GM21360 (cell line): Measurements from ENCODE around the gene TBKBP1.

Source experiments
- ATAC-seq: cut with Tn5 transposase; IDR thresholded peaks from one replicate; pipeline ENCODE4 v1.9.1; 2021; ENCODE audit warnings: mild to moderate bottlenecking, moderate library complexity; ENCODE audit not compliant: unreplicated experiment

The TBKBP1 gene

DNA sequence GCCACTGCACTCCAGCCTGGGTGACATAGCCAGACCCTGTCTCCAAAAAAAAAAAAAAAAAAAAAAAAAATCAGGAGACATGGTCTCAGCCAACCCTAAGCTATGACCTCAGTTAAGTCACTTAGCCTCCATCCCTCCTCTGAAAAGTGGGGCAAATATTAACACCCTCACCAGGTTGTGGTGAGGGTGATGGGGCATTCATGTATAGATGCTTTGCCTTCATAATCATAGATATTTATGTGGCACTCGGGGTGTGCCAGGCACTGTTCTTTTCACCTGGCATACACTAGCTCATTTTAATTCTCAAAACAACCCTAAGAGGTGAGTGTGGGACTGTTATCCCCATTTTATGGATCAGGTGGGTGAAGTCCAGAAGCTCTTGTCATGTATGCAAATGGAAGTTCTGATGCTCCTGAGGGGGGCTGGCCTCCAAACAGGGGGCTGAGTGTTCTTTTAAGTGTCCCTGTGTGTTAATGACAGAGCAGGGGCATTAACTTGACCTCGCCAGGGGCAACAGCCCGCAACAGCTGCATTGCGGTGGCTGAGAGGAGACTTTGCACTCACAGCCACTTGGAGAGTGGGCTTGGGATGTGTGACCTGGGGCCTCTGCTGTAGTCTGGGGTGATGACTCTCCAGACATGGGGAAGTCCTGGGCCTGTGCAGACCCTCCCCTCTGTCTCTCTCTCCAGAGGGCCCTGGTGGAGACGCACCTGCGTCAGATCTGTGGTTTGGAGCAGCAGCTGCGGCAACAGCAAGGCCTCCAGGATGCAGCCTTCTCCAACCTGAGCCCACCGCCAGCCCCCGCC, 4.1 kb downstream of the TBKBP1 start:
- ATAC-seq, result no peak

DNA sequence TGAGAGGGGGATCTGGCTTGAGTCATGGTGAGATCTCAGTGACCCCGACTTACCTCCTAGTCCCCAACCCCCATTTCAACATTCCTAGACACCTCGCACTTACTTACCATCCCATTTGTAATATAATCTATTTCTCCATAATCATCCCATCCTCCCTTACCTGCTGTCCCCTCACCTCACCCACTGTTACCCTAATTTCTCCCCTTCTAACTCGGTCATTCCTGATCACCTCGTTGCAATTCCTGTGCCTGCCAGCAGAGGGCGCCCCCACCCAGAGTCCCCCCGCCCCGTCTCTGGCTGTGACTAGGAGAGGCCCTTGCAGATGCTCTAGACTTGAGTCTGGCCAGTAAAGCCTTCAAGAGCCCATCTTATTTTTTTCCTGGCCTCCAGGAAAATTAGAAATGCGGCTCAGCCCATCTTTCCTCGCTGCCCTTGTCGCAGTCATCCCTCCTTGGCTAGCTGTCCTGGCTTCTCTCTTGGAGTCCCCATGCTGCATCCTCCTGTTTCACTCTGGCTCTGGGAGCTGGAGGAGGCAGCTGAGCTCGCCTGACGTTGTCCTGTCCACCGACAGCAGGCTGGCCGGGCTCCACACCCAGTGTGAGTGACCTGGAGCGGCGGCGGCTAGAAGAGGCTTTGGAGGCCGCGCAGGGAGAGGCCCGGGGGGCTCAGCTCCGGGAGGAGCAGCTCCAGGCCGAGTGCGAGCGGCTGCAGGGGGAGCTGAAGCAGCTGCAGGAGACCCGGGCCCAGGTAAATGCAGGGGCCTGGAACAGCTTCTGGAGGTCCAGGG, 5.0 kb downstream of the TBKBP1 start:
- no peak for ATAC-seq

DNA sequence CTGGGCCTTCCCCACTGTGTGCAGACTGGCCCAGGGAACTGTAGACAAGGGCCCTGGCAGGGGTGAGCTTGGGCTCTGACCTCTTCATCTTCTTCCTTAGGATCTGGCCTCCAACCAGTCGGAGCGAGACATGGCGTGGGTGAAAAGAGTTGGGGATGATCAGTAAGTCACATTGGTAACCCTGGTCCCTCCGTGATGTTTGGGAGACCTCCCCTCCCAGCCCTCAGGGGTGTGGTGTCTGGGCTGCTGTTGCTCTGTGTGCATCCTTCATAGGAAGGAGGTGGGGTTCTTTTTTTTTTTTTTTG, 5.5 kb downstream of the TBKBP1 start:
- no peak for ATAC-seq

DNA sequence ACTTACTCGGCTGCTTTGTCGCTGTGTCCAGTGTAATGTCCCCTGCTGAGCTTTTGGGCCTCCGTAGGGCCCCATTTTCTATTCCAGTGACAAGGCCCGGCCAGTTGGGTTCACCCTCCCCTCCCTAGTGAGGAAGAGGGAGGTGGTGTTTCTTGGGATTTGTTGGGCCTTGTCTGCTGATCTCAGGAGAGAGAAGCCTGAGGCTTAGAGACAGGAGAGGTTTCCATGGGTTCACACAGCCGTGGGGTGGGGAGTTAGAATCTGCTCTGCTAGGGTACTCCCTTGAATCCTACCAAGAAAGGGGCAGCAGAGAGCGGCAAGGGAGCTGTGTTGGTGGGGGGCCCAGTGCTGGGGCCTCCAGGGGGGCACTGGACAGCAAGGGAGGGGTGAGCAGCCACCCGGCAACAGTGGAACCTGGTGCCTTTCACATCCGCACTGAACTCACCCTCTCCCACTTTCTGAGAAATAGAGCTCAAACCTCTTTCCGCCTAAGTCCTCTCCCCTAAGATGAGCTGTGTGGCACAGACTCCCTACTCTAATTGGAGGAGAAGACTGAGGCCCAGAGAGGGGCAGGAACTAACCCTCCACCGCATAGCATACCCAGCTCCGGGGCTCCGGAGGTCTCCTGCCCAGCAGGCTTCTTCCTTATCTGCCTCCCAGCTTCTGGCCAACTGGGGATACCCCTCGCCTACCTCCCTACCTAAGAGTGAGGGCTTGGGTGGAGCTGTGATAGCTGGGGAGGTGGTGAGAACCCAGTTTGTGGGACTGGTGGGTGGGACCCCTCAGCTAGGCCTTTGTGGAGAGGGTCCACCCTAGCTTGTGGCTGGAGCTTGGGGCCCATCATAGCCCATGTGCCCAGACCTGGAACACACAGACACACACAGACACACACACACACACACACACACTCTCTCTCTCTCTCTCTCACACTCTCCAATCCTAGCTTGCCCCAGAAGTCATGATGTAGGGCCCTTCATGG, 6.8 kb downstream of the TBKBP1 start:
- ATAC-seq, result no peak

GRCh38 chr17:47701608-47702007, 7.6 kb downstream of the TBKBP1 start:
- ATAC-seq, result no peak

GRCh38 chr17:47702391-47702995, 8.5 kb downstream of the TBKBP1 start:
- no peak for ATAC-seq

DNA sequence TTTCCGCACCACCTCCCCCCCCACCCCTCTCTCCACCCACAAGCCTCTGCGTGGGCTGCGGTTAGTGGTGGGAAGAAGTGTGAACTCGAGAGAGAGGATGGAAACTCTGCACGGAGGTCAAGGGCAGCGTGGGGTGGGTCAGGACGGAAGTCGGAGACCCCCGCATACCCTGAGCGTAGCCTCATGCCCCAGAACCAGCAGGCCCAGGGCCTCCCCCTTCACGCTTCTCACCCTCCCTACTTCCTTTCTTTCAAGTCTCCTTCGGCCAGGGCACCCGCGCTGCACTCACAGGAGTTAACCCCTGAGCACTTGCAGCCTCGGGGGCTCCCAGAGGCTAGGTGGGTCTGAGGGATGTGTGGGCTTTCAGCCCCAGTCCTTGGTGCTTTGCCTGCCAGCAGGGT, 9.2 kb downstream of the TBKBP1 start:
- no peak for ATAC-seq

DNA sequence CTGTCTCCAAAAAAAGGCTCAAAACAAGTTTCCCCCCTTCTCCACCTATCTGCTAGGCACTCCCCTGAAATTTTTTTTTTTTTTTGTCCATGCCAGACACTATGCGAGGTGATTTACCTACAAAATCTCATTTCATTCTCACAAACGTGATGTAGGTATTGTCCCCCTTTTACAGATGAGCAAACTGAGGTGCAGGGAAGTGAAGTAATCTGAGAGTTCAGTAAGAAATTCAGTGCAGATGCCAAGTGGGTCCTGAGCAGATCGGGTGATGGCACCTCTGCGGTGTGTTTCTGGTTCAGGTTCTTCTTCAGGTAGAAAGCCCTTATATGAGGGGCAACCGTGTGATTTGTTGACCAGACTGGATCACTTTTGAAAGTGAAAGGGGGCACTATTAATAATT, 9.7 kb downstream of the TBKBP1 start:
- no peak for ATAC-seq

GRCh38 chr17:47704116-47704515, 10.2 kb downstream of the TBKBP1 start:
- ATAC-seq, result no peak

DNA sequence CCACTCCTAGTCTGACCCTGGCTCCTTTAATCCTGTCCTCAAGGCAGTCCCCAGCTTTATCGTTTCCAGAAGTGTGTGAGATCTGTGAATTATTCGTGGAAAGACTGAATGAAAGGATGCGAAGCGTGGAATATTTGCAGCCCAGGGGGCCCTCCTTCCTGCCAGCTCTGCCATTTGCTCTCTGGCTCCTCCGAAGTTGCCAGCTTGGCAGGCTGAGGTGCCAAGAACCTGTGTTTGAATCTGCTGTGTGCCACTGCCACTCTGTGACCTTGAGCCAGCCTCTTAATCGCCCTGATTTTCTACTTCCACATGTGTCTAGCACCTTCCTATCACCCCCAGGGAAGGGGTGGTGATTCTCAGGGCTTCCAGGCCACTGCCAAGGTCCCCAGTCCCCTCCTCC, 10.8 kb downstream of the TBKBP1 start:
- no peak for ATAC-seq

- no peak for ATAC-seq
Measured at GRCh38 chr17:47705536-47706530, 11.9 kb downstream of the TBKBP1 start.

DNA sequence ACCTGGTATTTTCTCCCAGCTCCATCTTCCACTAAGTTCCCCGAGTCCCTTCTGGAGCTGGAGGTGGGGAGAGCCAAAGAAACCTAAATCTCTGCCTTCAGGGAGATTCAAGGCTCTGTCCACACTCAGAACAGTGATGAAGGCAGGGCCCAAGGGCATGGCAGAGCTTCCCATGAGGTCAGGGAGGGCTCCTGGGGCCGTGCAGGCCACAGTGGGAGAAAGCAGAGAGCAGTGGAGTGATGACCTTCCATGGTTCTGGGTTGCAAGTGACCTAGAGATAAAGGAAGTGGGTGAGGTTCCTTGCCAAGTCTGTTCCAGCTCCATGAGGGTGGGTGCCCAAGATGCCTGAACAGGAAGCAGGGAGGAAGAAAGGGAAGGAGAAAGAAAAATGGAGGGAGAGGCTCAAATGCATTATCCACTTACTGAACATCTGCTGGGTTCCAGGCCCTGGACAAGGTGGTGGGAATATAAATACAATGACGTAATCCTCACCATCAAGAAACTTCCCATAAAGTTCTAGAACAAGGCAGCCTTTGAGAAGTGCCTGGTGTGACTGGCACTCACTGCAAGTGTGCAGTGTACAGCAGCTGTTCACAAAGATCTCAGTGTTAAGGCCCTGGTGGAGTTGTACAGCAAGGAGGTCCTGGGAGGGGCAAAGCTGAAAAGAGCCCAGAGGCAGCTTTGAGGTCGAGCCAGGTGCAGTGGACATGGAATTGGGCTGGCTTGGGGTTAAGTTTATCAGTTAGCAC, 13.3 kb downstream of the TBKBP1 start:
- ATAC-seq, result no peak

GRCh38 chr17:47707884-47708283, 13.9 kb downstream of the TBKBP1 start:
- ATAC-seq, result no peak

DNA sequence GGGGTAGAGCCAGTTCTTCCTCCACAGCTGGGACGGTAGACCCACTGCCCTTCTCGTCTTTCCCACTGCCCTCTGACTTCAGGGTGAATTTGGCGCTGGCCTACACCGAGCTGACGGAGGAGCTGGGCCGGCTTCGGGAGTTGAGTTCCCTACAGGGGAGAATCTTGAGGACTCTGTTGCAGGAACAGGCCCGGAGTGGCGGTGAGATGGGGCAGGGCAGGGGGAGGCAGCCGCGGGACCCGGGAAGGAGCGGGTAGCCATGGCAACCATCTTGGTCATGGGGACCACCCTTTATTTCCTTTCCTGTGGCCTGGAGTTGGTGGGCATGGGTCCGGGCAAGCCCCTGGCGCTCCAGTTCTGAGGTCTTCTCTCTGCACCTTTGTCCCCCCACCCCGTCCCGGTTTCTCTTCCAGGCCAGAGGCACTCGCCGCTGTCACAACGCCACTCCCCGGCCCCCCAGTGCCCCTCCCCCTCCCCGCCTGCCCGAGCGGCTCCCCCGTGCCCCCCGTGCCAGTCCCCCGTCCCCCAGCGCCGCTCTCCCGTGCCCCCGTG, 14.4 kb downstream of the TBKBP1 start:
- no peak for ATAC-seq

- ATAC-seq, result no peak
Measured at GRCh38 chr17:47708864-47709541, 15.0 kb downstream of the TBKBP1 start.

DNA sequence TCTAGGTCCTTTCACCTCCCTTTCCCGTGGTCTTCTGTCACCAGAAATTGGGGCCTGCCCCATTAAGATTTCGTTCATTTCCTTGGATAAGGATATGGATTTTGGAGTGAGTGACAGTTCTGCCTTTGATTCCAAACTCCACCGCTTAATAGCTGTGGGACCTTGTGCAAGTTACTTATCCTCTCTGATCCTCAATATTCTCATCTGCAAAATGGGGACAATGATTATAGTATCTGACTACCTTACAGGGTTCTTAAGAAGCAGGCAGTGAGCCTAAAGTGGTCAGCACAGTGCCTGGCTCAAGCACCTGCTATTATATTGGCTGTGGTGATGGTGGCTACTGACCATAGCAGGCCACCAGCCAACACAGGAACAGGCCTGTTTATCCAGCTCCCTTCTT, 15.6 kb downstream of the TBKBP1 start:
- ATAC-seq, result no peak

GRCh38 chr17:47711366-47712099, 17.6 kb downstream of the TBKBP1 start:
- no peak for ATAC-seq
